ENCODE data around the gene RABAC1. TPM values are rescaled to one million over a fixed set of nuclear protein-coding genes. Genes with fewer than 3 reads are reported as not detected.

RABAC1 gene
- total and polyA plus RNA-seq, 10 of the 15 experiments (the other 5 are each of a cell fraction or from before 2014, with no cell fraction given) = 10.9 to 115 (median 49.2) TPM

- H2AFZ ChIP-seq (ENCODE audit: control insufficient read depth, low read depth, low read length) = no peak overlapping the region
- no peak for ATAC-seq
- no peak overlapping the region for H3K9ac ChIP-seq (ENCODE audit: control insufficient read depth, insufficient read depth, low read length)
- WGBS (ENCODE audit: insufficient coverage, insufficient replicate concordance, low lambda C conversion rate, missing lambda C conversion rate) = 32% methylated on average over 17 of the region's 22 CpGs
- no peaks in the 10 kb centered on the region for H3K9me3 ChIP-seq (replicated peaks; ENCODE audit: control insufficient read depth, insufficient read depth, low read length)
- ChIA-PET CTCF (interaction anchor here (0.9 to 2.3 kb wide), 8 partner anchors 8 to 143 kb away, joined by 3 to 17 read pairs (median 4); partner anchors contain the start of gene RPS19), POLR2A (interaction anchor here (1.0 to 1.1 kb wide), 2 partner anchors 8 to 78 kb away, joined by 3 to 5 read pairs; partner anchors contain the start of gene RPS19), SMC1A (ENCODE audit: uncharacterized antibody, unreplicated experiment) (interaction anchor here (1.5 to 1.6 kb wide), 2 partner anchors 8 to 65 kb away, joined by 4 read pairs; no protein-coding TSS in a partner anchor), RAD21 (ENCODE audit: unreplicated experiment) (interaction anchor here (0.6 to 2.1 kb wide), 2 partner anchors 62 to 65 kb away, joined by 3 to 6 read pairs; no protein-coding TSS in a partner anchor)
- H3K4me2 ChIP-seq (ENCODE audit: control insufficient read depth, insufficient read depth) = no peak overlapping the region
- no TSS peak for BruUV-seq (replicated peaks)
- no peaks in the 10 kb centered on the region for H3K79me2 ChIP-seq (ENCODE audit: control insufficient read depth, insufficient read depth, low read length)
- peaks cover 0 to 3% of the 10 kb centered on the region in 2 experiments; a peak in 2 of 4 replicates for H3K27me3 ChIP-seq (replicated peaks in 1 of 2; ENCODE audit: control insufficient read depth in 2 of 2, insufficient read depth in 2 of 2, low read length in 1 of 2)
- no peaks in the 10 kb centered on the region for H4K20me1 ChIP-seq (ENCODE audit: control insufficient read depth, insufficient read depth)
- TF ChIP-seq ZNF592 (IDR thresholded peaks at IDR 0.05) = no peak
- TF ChIP-seq, protein P1, sequence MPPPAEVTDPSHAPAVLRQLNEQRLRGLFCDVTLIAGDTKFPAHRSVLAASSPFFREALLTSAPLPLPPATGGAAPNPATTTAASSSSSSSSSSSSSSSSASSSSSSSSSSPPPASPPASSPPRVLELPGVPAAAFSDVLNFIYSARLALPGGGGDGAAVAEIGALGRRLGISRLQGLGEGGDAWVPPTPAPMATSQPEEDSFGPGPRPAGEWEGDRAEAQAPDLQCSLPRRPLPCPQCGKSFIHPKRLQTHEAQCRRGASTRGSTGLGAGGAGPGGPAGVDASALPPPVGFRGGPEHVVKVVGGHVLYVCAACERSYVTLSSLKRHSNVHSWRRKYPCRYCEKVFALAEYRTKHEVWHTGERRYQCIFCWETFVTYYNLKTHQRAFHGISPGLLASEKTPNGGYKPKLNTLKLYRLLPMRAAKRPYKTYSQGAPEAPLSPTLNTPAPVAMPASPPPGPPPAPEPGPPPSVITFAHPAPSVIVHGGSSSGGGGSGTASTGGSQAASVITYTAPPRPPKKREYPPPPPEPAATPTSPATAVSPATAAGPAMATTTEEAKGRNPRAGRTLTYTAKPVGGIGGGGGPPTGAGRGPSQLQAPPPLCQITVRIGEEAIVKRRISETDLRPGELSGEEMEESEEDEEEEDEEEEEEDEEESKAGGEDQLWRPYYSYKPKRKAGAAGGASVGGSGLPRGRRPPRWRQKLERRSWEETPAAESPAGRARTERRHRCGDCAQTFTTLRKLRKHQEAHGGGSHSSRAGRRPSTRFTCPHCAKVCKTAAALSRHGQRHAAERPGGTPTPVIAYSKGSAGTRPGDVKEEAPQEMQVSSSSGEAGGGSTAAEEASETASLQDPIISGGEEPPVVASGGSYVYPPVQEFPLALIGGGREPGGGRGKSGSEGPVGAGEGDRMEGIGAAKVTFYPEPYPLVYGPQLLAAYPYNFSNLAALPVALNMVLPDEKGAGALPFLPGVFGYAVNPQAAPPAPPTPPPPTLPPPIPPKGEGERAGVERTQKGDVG (CRISPR knock-in tag; IDR thresholded peaks at IDR 0.05) = no peak
- 0 out of 2 replicates have a peak, but pooled peaks have one; percentile 29 for TF ChIP-seq POLR2AphosphoS5 (IDR thresholded peaks at IDR 0.05; ENCODE audit: low read length)
- no peak for TF ChIP-seq RCOR1 (conservative IDR thresholded peaks at IDR 0.05; ENCODE audit: low read depth, low read length)
- no peak for TF ChIP-seq NFYA (IDR thresholded peaks at IDR 0.05; ENCODE audit: borderline replicate concordance, low read depth, low read length)
- TF ChIP-seq ESRRA (IDR thresholded peaks at IDR 0.05; ENCODE audit: low read length) = no peak
- TF ChIP-seq YY1 (IDR thresholded peaks at IDR 0.05; ENCODE audit: low read depth, low read length) = no peak
- TF ChIP-seq ZNF24 (IDR thresholded peaks at IDR 0.05) = no peak
- TF ChIP-seq BMI1 (IDR thresholded peaks at IDR 0.05; ENCODE audit: borderline replicate concordance) = no peak
- TF ChIP-seq, protein P2, sequence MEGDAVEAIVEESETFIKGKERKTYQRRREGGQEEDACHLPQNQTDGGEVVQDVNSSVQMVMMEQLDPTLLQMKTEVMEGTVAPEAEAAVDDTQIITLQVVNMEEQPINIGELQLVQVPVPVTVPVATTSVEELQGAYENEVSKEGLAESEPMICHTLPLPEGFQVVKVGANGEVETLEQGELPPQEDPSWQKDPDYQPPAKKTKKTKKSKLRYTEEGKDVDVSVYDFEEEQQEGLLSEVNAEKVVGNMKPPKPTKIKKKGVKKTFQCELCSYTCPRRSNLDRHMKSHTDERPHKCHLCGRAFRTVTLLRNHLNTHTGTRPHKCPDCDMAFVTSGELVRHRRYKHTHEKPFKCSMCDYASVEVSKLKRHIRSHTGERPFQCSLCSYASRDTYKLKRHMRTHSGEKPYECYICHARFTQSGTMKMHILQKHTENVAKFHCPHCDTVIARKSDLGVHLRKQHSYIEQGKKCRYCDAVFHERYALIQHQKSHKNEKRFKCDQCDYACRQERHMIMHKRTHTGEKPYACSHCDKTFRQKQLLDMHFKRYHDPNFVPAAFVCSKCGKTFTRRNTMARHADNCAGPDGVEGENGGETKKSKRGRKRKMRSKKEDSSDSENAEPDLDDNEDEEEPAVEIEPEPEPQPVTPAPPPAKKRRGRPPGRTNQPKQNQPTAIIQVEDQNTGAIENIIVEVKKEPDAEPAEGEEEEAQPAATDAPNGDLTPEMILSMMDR (IDR thresholded peaks at IDR 0.05 in 2 of 3, conservative IDR thresholded peaks at IDR 0.05 in 1 of 3; ENCODE audit: control insufficient read depth in 2 of 3, extremely low read depth in 1 of 3, insufficient read depth in 1 of 3, low read depth in 3 of 3, low read length in 3 of 3) = 0 out of 6 replicates have a peak, but pooled peaks of 1 of the 3 experiments have one; percentile 6
- TF ChIP-seq CBX3 (IDR thresholded peaks at IDR 0.05; ENCODE audit: borderline replicate concordance, low read depth) = no peak
- H3K27ac ChIP-seq (ENCODE audit: control insufficient read depth, insufficient read depth) = no peak overlapping the region
- in situ Hi-C loops (cut with MboI) (loop anchor here (25.0 kb wide), 1 partner anchor 1825 kb away; the partner anchor contains the start of gene SMG9), intact Hi-C loops (cut with micrococcal nuclease; ENCODE audit: unreplicated experiment) (no loop called here)
- H3K4me1 ChIP-seq (ENCODE audit: control insufficient read depth, insufficient read depth, low read length) = peaks cover 32% of the 10 kb centered on the region
- no peak overlapping the region for H3K4me3 ChIP-seq
- H3K36me3 ChIP-seq (ENCODE audit: control insufficient read depth in 2 of 2, insufficient read depth in 2 of 2, low read length in 1 of 2) = no peaks in the 10 kb centered on the region
- DNase-seq (ENCODE audit: low read depth, low spot score) = no peak
- no peak for FAIRE-seq
Observed at GRCh38 chr19:41937525-41938468, 21.3 kb downstream of the RABAC1 start.
